ENCODE results near the gene CELA3B.
"Not testable (repeated sequence)": the region's sequence is repeated elsewhere in the genome, so short reads cannot be mapped to it uniquely, and the experiment has no call there.

- TF ChIP-seq POLR2A (IDR thresholded peaks at IDR 0.05; ENCODE audit: low read depth, low read length); POLR2AphosphoS5 (IDR thresholded peaks at IDR 0.05; ENCODE audit: low read depth, low read length); TAF1 (IDR thresholded peaks at IDR 0.05; ENCODE audit: borderline replicate concordance, low read depth, low read length): not testable (repeated sequence)
These were observed 6.7 kb downstream of the CELA3B start for GRCh38 chr1:21983539-21983938.

All from GM12892 (cell line).